GM12891 (cell line): ENCODE measurements around the gene DEPP1.

Experiments used
- DNase-seq: peaks from one replicate; pipeline ENCODE4 v3.0.0; 2011; ENCODE audit warnings: low spot score; ENCODE audit not compliant: insufficient read length
- FAIRE-seq: peaks from 2 replicates; lab custom pipeline; 2011; peaks lifted over from hg19 to GRCh38; lab: Jason Lieb, UNC
- PAX5 ChIP-seq: IDR thresholded peaks from 2 replicates; pipeline ENCODE4 v1.6.1; 2011; ENCODE audit warnings: low read length, moderate library complexity, mild to moderate bottlenecking; ENCODE audit not compliant: insufficient read depth, severe bottlenecking
- POLR2A ChIP-seq: IDR thresholded peaks from 2 replicates; pipeline ENCODE4 v1.6.1; 2011; ENCODE audit warnings: low read depth, low read length, control low read depth
- POLR2AphosphoS5 ChIP-seq: IDR thresholded peaks from 2 replicates; pipeline ENCODE4 v1.6.1; 2011; ENCODE audit warnings: low read depth, low read length, control low read depth
- POU2F2 ChIP-seq: IDR thresholded peaks from 2 replicates; pipeline ENCODE4 v1.6.1; 2011; ENCODE audit warnings: low read depth, mild to moderate bottlenecking, control low read depth, low read length, moderate library complexity
- SPI1 ChIP-seq: IDR thresholded peaks from 2 replicates; pipeline ENCODE4 v1.6.1; 2011; ENCODE audit warnings: low read depth, low read length, control low read depth
- TAF1 ChIP-seq: IDR thresholded peaks from 2 replicates; pipeline ENCODE4 v1.6.1; 2011; ENCODE audit warnings: low read depth, low read length, control low read depth

DEPP1 gene

DNA sequence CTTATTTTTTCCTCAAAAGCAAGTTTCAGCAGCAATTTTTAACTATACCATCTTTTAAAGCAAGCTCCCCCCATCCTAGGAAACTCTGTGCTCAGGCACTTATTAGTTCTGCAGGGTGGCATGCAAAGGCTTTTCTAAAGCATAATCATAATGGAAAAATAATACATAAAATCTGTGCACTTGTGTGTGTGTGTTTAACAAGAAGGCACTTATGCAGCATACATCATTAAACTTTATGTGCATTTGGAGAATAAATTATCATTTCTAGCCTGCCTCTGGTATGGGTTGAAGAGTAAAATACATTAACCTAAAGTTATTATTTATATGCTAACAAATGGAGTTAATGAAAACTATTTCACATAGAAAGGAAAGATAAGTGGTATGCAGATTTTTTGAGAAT is 24.6 kb downstream of the DEPP1 start:
- DNase-seq (no peak), FAIRE-seq (no peak)
- no peak for TF ChIP-seq TAF1
- TF ChIP-seq POU2F2: no peak
- TF ChIP-seq POLR2AphosphoS5: no peak

DNA sequence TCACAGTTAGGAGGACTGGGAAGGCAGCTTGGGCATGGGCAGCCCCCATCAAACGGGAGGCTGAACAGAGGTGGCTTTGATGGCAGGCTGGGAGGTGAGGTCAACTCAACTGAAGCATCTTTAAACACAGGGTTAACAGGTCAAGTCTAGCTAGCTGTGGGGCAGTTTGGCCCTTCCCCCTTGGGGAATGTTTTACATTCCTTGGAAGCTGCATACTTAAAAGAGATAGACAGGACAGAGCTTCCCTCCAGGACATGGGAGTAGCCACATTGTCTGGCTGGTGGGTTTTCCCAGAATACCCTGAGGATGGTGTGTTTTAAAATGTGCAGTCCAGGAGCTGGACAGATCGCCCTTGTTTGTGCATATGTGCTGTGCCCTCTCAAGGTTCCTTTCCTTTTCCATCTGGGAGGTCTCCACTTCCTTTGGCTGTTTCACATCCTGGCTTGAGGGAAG is 25.8 kb downstream of the DEPP1 start:
- no peak for TF ChIP-seq POLR2AphosphoS5
- TF ChIP-seq POU2F2: no peak
- TF ChIP-seq PAX5: no peak
- no peak for TF ChIP-seq TAF1
- TF ChIP-seq SPI1: no peak
- no peak for TF ChIP-seq POLR2A
- no peak for DNase-seq
- no peak for FAIRE-seq

DNA sequence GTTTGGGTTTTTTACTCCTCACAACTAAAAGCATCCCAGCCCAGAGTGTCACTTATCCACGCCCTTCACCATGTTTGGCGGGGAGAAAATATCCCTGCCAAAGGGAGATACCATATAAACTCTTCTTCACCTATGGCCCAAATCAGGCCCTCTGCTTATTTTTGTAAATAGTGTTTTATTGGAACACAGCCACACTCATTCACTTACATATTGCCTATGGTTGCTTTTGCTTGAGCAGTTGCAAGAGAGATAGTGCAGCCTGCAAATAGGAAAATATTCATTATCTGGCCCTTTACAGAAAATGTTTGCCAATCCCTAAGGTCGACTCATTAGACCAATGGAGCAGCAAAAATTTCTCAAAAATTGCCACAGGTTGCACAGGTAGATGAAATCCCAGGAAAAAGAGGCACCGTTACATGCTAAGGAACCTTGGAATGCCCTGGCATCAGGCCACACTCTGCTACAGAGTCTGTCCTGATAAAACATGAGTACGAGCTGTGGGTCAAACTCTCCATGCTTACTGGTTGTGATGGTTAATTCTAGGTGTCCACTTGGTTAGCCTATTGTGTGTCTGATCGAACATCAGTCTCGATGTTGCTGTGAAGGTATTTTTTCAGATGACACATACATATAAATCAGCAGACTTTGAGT is 26.9 kb downstream of the DEPP1 start:
- DNase-seq: no peak
- TF ChIP-seq PAX5: no peak

DNA sequence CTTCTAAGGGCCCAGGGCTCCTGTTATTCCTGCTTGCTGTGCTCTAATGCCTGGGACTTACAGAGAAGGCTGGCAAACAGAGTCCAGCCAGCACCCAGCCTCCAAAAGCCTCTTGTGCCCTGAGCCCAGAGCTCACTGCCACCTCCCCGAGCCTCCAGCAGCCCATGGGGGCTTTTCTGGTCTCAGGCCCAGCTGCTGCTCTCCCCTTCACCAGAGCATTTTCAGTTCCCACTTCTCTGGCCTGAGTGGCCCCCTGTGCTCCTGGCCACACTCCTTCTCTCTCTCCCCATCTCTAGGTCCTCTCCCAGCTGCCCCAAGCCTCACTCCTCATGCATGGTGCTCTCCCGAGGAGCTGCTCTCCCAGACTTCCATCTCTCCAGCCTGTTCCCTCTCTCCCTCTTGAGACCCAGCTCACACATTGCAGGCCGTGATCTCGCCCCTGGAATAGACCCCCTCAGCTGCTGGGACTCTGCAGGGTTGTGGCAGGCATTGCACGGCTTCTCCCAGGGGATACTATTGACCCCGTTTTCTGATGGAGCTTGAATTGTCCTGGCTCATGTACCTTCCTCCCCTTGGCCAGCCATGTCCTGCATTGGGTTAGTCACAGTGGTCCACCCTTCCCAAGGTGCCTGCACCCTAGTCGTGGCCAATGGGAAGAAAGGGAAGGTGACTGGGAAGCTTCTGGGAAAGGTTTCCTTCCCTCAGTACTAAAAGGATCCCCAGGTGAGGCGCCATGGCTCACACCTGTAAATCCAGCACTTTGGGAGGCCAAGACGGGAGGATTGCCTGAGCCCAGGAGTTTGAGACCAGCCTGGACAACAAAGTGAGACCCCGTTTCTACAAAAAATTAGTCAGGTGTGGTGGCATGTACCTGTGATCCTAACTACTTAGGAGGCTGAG is 28.0 kb downstream of the DEPP1 start:
- TF ChIP-seq TAF1 (no peak), POLR2A (no peak), SPI1 (peak; percentile 81)
- FAIRE-seq: no peak
- no peak for DNase-seq

More for the DNA sequence above, 26.9 kb downstream of the DEPP1 start:
- no peak for FAIRE-seq

DNA sequence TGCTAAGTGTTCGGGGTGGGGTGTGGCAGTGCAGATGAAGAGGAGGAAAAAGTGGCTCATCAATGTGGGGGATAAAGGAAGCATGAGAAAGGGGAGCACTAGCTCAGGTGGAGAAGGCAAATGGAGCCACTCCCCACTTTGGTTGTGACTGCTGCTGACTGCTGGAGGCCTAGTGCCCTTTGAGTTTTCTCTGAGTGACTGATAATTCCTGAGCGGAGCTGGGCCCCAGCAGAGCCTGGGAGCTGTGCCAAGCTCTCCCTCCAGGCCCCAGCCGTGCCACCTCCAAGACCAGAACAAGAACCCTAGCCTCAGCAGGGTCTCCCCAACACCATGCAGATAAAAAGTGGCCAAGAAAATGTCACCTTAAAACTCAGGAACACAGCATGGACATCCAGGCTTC is 28.7 kb downstream of the DEPP1 start:
- no peak for TF ChIP-seq PAX5
- TF ChIP-seq SPI1: no peak
- TF ChIP-seq POU2F2: no peak
- TF ChIP-seq POLR2A: no peak
- TF ChIP-seq POLR2AphosphoS5: no peak
- TF ChIP-seq TAF1: no peak
- DNase-seq (no peak), FAIRE-seq (no peak)

DNA sequence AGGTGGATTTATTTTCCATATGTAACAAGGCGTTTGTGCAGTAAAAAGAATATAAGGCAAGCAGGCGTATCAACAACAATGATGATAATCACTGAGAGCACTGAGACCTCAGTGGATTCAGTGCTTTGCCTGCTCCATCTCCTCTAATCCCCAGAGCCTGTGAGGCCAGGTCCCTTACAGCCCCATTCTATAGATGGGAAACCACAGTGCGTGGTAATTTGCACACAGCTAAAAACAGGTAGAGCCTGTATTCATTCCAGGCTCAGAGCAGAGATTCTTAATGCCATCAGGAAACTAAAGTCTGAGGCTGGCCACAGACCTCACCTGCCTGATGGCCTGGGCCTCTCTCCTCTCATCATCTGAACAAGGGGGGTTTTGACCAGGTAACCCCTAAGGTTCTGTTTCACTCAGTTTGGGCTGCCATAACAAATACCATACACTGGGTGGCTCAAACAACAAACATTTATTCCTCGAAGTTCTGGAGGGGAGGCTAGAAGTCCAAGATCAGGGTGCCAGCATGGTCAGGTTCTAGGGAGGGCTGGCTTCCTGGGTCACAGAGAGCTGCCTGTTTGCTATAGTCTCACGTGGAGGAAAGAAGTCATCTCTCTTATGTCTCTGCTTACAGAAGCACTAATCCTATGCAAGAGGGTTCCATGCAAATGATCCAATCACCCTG is 29.3 kb downstream of the DEPP1 start:
- TF ChIP-seq TAF1: no peak
- no peak for TF ChIP-seq POLR2AphosphoS5
- no peak for TF ChIP-seq PAX5
- TF ChIP-seq SPI1: no peak
- TF ChIP-seq POLR2A: no peak
- TF ChIP-seq POU2F2: no peak
- DNase-seq: no peak
- peak; percentile 60 for FAIRE-seq

DNA sequence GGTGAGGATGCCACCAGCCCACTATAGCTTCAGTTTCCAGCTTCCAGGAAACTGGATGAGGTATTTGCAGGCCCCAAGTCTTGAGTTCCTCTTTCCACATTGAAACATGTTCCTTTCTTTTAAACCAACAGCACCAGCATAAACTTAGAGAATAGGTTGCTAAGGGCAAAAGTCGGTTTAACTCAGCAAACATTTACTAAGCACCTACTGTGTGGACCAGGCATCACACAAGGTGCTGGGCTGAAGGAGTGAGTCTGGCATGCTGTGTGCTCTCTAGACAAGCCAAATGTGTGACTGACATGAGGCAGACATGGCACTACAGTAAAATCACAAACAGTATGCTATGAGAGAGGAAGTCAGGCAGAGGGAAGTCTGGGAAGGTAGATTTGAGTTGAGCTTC is 30.0 kb downstream of the DEPP1 start:
- TF ChIP-seq POU2F2: no peak
- no peak for TF ChIP-seq PAX5
- no peak for TF ChIP-seq POLR2AphosphoS5
- peak; percentile 44; the same call in 1 of the 2 replicates for TF ChIP-seq SPI1
- no peak for TF ChIP-seq TAF1
- TF ChIP-seq POLR2A: no peak
- peak; percentile 66 for FAIRE-seq
- no peak for DNase-seq

DNA sequence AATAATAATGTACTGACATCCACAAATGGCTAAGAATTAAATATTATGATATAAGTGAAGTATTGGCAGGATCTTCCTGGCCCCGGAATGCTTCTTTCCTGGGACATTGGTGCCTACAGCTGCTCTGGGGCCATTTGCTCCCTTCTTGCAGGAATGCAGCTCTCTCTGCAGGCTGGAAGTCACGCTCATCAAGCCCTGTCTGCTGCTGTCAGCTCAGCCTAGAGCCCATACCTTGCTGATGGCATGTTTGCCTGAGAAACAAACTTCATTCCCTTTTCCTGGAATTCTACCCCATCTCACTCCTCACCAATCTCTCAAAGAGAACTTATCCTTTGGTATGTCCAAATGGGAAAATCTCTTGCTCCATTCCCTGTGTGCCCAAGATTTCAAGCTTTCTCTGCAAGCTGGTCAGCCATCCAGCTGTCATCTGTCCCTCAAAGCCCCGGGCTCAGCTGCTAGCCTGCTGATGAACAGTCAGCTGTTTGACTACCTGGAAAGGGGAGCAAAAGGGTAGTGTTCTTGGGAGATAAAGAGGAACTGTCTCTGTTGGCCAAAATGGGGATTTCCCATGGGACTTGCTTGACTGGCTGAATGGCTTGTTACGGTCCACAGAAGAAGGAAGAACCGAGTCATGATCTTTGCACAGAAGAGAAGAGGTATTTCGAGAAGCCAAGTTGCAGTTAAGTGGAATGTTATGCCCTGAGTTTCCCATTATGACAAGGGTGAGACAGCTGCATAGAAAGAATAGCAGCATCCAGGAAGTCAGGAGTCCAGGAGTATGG is 31.0 kb downstream of the DEPP1 start:
- TF ChIP-seq PAX5 (no peak), SPI1 (peak; percentile 97)
- DNase-seq: no peak
- peak; percentile 85 for FAIRE-seq

DNA sequence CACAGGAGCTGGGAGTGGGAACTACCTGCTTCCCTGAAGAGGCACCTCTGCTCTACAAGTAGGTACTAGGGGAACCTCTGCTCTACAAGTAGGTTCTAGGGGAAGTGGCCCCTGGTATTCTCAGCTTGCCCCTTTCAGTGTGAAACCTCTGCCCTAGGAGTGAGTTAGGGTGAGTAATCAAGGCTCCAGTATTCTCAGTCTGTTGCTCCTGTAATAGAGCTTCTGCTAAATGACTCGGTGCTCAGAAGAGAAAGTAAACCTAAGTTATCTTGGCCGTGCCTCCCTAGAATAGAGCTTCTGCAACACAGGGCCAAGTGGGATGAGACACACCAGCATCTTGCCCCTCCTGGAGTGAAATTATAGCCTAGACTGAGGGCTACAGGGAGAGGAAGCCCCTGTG is 32.4 kb downstream of the DEPP1 start:
- no peak for DNase-seq
- peak; percentile 76 for FAIRE-seq

DNA sequence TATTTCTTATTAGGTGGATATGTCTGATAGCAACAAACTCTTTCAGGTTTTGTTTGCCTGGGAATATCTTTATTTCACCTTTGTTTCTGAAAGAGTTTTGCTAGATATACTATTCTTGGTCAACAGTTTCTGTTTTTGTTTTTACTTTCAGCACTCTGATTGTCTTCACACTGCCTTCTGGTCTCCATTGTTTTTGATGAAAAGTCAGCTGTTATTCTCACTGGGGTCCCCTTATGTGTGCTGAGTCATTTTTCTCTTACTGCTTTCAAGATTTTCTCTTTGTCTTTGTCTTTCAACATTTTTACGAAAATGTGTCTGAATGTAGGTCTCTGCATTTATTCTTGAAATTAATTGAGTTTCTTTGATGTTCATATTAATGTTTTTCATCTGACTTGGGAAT is 34.3 kb downstream of the DEPP1 start:
- DNase-seq (no peak), FAIRE-seq (no peak)
- TF ChIP-seq SPI1: no peak
- no peak for TF ChIP-seq TAF1
- no peak for TF ChIP-seq POU2F2
- no peak for TF ChIP-seq POLR2A

More for the DNA sequence above, 32.4 kb downstream of the DEPP1 start:
- TF ChIP-seq TAF1: no peak
- 0 out of 2 replicates have a peak, but pooled peaks have one; percentile 30 for TF ChIP-seq SPI1
